Liver (tissue), 3 donors: ENCODE results near the gene PSMD11.

Source experiments
- FOXA1 ChIP-seq: IDR thresholded peaks from 2 replicates; pipeline ENCODE4 v1.6.1; 2016; ENCODE audit warnings: antibody characterized with exemption
- GABPA ChIP-seq, 2 donors: IDR thresholded peaks in 1 of 2; conservative IDR thresholded peaks in 1 of 2; 2 replicates each; pipeline ENCODE4 v1.6.1; 2016; ENCODE audit warnings: antibody characterized with exemption in 2 of 2, mild to moderate bottlenecking in 1 of 2, moderate library complexity in 1 of 2
- JUND ChIP-seq, 2 donors: IDR thresholded peaks; 2 replicates each; pipeline ENCODE4 v1.6.1; 2016; ENCODE audit warnings: antibody characterized with exemption in 2 of 2
- REST ChIP-seq: IDR thresholded peaks from 2 replicates; pipeline ENCODE4 v1.6.1; 2016; ENCODE audit warnings: antibody characterized with exemption, mild to moderate bottlenecking
- RXRA ChIP-seq, 2 donors: IDR thresholded peaks; 2 replicates each; pipeline ENCODE4 v1.6.1; 2017 to 2018; ENCODE audit warnings: antibody characterized with exemption in 2 of 2, mild to moderate bottlenecking in 1 of 2
- TAF1 ChIP-seq: conservative IDR thresholded peaks from 2 replicates; pipeline ENCODE4 v1.6.1; 2016; ENCODE audit warnings: antibody characterized with exemption, mild to moderate bottlenecking
- TF ChIP-seq, protein P1 (sequence below): IDR thresholded peaks from 2 replicates; pipeline ENCODE4 v1.6.1; 2016; ENCODE audit warnings: antibody characterized with exemption
- TF ChIP-seq, protein P2 (sequence below): fragments of 150-350 bp; IDR thresholded peaks from 2 replicates; pipeline ENCODE4 v1.5.1; 2017; ENCODE audit warnings: improper control_type of control experiment, low read depth, low read length; ENCODE audit not compliant: missing input control
- donor health status: healthy.
- donor health status: healthy.

- TF ChIP-seq, protein P1, sequence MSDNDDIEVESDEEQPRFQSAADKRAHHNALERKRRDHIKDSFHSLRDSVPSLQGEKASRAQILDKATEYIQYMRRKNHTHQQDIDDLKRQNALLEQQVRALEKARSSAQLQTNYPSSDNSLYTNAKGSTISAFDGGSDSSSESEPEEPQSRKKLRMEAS: no peak
- TF ChIP-seq, protein P2, sequence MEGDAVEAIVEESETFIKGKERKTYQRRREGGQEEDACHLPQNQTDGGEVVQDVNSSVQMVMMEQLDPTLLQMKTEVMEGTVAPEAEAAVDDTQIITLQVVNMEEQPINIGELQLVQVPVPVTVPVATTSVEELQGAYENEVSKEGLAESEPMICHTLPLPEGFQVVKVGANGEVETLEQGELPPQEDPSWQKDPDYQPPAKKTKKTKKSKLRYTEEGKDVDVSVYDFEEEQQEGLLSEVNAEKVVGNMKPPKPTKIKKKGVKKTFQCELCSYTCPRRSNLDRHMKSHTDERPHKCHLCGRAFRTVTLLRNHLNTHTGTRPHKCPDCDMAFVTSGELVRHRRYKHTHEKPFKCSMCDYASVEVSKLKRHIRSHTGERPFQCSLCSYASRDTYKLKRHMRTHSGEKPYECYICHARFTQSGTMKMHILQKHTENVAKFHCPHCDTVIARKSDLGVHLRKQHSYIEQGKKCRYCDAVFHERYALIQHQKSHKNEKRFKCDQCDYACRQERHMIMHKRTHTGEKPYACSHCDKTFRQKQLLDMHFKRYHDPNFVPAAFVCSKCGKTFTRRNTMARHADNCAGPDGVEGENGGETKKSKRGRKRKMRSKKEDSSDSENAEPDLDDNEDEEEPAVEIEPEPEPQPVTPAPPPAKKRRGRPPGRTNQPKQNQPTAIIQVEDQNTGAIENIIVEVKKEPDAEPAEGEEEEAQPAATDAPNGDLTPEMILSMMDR: no peak
- TF ChIP-seq JUND (IDR thresholded peaks at IDR 0.05): no peak
- no peak for TF ChIP-seq GABPA (IDR thresholded peaks at IDR 0.05 in 1 of 2, conservative IDR thresholded peaks at IDR 0.05 in 1 of 2)
- TF ChIP-seq REST: no peak
- no peak for TF ChIP-seq TAF1
- no peak for TF ChIP-seq FOXA1
- no peak for TF ChIP-seq RXRA (IDR thresholded peaks at IDR 0.05)
Measured at GRCh38 chr17:32477220-32477619, 32.9 kb downstream of the PSMD11 start.
